HG02970 (cell line): Measurements from ENCODE around the gene TLN1.

ENCODE experiments used
- ATAC-seq: cut with Tn5 transposase; IDR thresholded peaks from one replicate; pipeline ENCODE4 v1.9.1; 2021; ENCODE audit warnings: mild to moderate bottlenecking, moderate library complexity, moderate number of reproducible peaks; ENCODE audit not compliant: unreplicated experiment, low FRiP score

TLN1 gene

DNA sequence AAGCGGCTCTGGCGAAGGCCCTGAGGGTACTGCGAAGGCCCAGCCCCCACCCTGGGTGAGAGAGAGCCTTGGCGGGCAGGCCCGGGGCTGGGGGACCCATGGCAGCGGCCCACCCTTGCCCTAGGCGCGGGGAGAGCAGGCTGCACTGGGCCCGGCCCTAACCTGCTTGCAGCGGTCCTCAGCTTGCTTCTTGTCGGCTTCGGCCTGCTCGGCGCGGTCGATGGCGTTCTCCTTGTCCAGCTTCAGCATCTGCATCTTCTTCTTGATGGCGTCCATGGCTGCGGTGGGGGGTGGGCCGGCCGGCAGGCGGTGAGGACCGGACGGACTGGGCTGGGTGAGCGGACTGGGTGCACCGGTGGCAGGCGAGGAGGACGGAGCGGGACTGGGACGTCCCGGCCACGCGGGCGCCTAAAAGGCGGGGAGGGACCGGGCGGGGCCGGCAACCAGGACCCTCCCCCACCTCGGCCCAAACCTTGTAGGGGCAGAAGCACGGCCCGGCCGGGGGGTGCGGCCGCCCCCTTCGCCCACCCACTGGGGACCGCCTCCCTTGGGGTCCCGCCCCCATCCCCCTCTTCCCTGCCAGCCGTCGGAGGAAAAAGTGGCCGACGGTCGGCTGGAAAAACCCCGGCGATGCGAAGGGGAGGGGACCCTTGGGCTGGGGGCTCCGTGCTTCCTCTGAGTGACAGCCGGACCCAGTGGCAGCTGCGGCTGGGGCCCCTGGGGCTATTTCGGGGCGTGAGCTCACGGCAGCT is 42.3 kb downstream of the TLN1 start, which contains the start of gene TPM2:
Gene TPM2 (minus strand): TSS at position 384 of the 752 bp plus-strand sequence. CDS start 108 bp downstream, at position 276.
- ATAC-seq: no peak

- no peak for ATAC-seq
Measured at GRCh38 chr9:35688558-35689541, 43.1 kb downstream of the TLN1 start.

DNA sequence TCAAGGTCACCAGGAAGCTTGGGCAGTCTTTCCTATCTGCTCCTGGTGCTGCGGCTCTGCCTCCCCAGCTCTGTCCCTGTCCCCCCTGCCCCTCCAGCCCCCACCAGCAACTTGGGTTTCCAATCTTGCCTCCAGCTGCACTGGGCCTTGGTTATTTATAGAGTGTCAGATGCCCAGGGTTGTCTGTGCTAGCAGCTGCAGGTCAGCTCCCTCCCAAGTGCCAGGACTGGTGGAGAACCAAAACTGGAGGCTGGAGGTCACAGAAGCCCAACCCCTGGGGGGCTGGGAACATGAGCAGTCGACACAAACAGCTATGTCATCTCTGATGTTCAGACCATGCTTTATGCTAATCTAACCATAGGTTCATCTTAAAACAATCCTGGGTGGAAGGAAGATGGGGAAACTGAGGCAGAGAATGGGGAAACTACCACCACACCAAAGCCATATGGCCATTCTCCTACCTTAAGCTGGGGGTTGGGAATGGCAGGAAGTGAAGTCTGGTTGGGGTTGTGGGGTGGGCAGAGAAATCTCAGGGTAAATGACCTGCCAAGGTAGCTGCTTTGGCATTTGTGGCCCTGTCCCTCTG is 43.9 kb downstream of the TLN1 start:
- no peak for ATAC-seq

- no peak for ATAC-seq
Measured at GRCh38 chr9:35687306-35687705, 44.7 kb downstream of the TLN1 start.

DNA sequence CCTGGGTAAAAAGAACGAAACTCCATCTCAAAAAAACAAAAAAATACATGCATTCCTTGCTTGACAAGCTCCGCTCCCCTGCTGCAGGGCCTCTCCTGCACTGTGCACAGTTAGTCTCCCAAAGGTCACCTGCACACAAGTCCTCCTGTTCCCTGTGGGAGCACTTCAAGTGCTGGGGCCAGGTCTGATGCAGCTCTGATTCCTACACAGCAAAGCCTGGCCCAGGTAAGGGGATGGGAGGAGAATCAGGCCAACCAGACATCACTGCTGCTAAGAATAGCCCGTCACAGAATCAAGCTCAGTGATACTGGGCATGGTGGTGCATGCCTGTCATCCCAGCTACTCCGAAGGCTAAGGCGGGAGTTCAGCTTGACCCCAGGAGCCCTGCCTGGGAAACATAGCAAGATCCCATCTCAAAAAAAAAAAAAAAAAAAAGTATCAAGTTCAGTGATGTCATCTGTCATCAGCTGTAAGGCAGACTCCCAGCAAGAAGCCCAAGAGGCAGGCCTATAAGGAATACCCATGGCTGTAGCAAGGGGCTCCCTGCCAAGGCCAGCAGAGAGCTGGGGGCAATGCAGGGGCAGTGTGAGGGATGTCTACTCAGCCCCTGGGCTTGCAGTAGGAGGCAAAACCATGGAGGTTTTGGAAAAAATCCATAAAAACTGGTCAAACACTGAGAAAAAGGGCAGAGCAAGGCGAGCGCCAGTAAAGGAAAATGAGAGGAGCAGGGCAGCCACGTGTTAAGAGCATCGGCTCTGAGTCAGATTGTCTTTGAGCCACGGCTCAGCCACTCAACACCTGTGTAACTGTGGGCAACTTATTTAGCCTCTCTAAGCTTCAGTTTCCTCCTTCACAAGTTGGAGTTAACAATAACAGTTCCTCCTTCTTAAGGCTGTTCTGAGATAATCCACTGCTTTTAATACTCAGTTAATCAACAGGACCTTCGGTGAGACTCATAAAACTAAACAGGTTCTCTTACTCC is 45.5 kb downstream of the TLN1 start:
- ATAC-seq: no peak

GRCh38 chr9:35685506-35685905 is 46.5 kb downstream of the TLN1 start:
- no peak for ATAC-seq

- no peak for ATAC-seq
Measured at GRCh38 chr9:35684921-35685320, 47.1 kb downstream of the TLN1 start.

- no peak for ATAC-seq
Measured at GRCh38 chr9:35683323-35683722, 48.7 kb downstream of the TLN1 start.

- ATAC-seq: no peak
Measured at GRCh38 chr9:35682520-35683315, 49.3 kb downstream of the TLN1 start.

DNA sequence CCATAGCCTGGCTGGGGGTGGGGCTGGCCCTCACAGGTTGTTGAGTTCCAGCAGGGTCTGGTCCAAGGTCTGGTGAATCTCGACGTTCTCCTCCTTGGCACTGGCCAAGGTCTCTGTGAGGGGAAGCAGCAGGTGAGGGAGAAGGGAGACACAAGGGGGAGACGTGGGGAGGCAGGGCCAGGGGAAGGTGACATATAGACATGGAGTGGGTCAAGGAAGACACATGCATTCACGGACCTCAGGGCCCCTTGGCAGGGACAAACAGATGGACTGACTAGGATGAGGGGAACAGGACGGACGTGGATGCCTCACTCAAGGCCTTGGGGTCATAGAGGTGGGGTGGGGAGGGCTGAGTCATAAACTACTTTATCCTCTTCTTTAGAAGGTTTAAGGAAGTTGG is 49.9 kb downstream of the TLN1 start:
- no peak for ATAC-seq

DNA sequence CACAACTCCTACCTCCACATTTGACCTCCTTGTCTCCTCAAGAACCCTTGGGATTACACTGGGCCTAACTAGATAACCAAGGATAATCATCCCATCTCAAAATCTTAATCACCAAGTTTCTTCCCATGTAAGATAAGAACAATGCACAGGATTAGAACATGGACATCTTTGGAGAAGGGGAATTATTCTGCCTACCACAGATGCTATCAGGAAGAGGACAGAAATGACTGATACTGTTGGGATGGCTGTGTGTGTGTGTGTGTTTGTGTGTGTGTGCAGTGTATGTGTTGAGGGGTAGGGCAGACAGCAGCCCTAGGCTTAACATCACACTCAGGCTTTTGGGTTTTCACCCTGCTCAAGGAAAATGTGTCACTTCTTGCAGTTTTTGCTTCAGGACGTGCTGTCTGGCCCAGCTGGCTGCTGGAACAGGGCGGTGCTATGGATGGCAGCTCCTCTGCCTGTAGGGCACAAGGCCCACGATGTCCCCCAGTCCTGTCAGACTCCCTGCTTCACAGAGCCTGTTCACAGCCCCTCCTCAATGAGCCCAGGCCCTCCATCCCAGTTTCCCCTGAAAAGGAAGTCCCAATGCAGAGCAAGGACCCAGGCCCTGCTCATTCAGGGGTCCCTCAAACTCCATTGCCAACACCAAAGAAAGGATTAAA is 50.5 kb downstream of the TLN1 start:
- ATAC-seq: no peak

DNA sequence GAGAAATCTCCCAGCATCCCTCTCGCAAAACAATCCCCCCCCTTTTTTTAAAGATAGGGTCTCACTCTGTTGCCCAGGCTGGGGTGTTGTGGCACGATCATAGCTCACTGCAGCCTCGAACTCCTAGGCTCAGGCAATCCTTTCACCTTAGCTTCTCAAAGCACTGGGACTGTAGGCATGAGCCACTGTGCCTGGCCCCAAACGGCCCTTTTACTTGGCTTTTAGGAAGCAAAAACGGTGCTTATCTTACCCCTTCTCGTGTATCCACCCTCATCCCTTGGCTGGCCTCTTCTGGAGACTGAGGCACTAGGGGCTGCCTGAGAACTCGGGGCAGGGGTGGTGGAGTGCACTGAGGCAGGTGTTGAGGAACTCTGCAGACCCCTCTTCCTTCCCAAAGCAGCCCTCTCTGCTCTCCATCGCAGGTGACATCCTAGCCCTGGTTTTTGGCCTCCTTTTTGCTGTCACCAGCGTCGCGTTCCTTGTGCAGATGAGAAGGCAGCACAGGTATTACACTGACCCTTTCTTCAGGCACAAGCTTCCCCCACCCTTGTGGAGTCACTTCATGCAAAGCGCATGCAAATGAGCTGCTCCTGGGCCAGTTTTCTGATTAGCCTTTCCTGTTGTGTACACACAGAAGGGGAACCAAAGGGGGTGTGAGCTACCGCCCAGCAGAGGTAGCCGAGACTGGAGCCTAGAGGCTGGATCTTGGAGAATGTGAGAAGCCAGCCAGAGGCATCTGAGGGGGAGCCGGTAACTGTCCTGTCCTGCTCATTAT is 51.5 kb downstream of the TLN1 start:
- no peak for ATAC-seq

- ATAC-seq: no peak
Measured at GRCh38 chr9:35679766-35680330, 52.1 kb downstream of the TLN1 start.

DNA sequence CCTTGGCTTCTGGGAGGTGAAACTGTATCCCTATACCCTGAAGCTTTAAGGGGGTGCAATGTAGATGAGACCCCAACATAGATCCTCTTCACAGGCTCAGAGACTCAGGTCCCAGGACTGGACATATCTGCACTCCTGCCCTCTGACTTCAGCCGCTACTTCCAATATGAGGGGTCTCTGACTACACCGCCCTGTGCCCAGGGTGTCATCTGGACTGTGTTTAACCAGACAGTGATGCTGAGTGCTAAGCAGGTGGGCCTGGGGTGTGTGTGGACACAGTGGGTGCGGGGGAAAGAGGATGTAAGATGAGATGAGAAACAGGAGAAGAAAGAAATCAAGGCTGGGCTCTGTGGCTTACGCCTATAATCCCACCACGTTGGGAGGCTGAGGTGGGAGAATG is 52.9 kb downstream of the TLN1 start:
- no peak for ATAC-seq

DNA sequence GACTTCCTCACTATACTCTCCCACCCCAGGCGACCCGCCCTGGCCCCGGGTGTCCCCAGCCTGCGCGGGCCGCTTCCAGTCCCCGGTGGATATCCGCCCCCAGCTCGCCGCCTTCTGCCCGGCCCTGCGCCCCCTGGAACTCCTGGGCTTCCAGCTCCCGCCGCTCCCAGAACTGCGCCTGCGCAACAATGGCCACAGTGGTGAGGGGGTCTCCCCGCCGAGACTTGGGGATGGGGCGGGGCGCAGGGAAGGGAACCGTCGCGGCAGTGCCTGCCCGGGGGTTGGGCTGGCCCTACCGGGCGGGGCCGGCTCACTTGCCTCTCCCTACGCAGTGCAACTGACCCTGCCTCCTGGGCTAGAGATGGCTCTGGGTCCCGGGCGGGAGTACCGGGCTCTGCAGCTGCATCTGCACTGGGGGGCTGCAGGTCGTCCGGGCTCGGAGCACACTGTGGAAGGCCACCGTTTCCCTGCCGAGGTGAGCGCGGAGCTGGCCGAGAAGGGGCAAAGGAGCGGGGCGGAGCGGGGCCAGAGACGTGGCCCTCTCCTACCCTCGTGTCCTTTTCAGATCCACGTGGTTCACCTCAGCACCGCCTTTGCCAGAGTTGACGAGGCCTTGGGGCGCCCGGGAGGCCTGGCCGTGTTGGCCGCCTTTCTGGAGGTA is 56.1 kb downstream of the TLN1 start:
- no peak for ATAC-seq

DNA sequence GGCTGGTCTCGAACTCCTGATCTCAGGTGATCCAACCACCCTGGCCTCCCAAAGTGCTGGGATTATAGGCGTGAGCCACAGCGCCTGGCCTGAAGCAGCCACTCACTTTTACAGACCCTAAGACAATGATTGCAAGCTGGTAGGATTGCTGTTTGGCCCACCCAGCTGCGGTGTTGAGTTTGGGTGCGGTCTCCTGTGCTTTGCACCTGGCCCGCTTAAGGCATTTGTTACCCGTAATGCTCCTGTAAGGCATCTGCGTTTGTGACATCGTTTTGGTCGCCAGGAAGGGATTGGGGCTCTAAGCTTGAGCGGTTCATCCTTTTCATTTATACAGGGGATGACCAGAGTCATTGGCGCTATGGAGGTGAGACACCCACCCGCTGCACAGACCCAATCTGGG is 56.8 kb downstream of the TLN1 start:
- no peak for ATAC-seq

DNA sequence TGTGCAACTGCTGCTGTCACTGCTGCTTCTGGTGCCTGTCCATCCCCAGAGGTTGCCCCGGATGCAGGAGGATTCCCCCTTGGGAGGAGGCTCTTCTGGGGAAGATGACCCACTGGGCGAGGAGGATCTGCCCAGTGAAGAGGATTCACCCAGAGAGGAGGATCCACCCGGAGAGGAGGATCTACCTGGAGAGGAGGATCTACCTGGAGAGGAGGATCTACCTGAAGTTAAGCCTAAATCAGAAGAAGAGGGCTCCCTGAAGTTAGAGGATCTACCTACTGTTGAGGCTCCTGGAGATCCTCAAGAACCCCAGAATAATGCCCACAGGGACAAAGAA is 58.0 kb downstream of the TLN1 start:
- ATAC-seq: no peak
